ENCODE data around the gene ZNF280C.
"Not testable (repeated sequence)": the region's sequence is repeated elsewhere in the genome, so short reads cannot be mapped to it uniquely, and the experiment has no call there.

ZNF280C gene, protein sequence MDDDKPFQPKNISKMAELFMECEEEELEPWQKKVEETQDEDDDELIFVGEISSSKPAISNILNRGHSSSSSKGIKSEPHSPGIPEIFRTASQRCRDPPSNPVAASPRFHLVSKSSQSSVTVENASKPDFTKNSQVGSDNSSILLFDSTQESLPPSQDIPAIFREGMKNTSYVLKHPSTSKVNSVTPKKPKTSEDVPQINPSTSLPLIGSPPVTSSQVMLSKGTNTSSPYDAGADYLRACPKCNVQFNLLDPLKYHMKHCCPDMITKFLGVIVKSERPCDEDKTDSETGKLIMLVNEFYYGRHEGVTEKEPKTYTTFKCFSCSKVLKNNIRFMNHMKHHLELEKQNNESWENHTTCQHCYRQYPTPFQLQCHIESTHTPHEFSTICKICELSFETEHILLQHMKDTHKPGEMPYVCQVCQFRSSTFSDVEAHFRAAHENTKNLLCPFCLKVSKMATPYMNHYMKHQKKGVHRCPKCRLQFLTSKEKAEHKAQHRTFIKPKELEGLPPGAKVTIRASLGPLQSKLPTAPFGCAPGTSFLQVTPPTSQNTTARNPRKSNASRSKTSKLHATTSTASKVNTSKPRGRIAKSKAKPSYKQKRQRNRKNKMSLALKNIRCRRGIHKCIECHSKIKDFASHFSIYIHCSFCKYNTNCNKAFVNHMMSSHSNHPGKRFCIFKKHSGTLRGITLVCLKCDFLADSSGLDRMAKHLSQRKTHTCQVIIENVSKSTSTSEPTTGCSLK

DNA sequence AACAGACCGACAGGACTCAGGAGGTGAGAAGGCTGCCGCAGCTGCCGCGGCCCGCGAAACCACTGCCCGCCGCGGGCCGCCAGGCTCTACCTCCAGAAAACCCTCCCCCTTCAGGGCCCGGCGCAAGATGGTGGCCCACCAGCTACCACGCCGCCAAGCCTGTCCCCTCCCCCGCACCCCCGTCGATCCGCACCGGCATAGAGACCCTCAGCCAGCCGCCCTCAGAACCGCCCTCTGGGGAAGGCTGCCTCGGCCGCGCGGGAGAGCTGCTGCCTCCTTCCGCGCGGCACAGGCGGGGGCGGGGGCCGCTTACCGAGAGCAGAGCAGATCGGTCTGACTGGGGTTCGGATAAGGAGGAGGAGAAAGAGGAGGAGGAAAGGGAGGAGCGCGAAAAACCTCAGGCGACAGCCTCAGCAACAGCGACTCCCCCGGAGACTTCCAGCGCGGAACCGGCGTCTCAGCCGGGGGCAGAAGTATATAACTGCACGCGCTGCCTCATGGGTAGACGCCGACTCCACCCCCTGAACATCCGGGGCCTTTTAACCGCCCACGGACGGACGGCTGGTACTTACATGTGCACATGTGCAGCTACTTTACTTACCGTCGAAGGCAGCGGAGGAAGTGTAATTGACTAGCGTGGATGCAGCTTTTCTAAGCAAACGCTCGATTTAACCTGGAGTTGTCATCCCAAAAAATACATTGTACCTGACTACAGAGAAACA, at the start of gene ZNF280C:
Gene ZNF280C, minus strand, starts transcription at position 451 of the 722 bp plus-strand sequence. CDS start 8,450 bp downstream, outside the sequence.
- peak; percentile 78 for DNase-seq (ENCODE audit: low read depth)

DNA sequence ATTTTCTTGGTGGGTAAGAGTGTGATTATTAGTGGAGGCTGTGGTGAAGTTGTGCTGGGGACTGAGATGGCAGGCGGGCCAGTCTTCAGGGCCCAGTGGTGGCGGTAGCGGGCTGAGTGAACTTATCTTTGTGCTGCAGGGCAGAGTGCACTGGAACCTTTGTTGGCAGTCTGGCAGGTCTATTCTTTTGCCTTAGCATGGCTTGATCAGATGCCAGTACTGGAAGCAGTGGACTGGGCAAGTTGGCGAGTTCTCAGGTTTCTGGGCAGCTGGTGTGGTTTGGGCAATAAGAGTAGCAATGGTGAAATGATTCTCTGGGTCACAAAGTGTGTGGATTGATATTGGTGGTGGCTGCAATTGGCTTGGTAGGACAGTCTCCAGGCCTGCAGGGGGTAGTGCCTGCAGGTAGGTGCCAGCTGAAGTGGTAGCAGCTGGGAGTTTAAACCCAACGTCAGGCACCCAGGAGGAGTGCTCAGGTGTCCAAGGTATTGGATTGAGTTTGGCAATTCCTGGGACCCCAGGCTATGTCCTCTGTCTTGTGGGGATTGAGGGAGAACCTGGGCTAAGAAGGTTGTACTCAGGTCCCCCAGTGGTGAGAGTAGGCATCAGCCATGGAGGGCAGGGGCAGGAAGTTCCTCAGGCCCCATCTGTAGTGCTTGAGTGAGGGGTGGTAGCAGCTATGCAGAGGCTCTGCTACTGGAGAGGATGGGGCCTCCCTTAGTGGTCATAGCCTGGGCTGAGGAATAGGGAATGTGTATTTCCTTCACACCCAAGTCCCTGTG, 36.1 kb upstream of the ZNF280C start:
- no peak for DNase-seq (ENCODE audit: low read depth)

DNA sequence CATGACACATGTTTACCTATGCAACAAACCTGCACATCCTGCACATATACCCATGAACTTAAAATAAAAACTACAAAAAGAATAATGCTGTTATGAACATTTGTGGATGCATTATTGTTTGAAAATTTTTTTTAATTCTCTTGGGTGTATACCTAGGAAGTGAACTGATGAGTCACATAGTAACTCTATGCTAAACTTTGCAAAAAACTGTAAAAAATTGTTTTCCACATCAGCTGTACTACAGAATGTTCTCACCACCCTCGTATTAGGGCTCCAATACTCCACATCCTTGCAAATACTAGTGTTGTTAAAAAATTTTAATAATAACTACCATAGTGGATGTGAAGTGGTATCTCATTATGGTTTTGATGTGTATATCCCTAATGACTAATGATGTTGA, 33.3 kb upstream of the ZNF280C start:
- no peak for DNase-seq (ENCODE audit: low read depth)

DNA sequence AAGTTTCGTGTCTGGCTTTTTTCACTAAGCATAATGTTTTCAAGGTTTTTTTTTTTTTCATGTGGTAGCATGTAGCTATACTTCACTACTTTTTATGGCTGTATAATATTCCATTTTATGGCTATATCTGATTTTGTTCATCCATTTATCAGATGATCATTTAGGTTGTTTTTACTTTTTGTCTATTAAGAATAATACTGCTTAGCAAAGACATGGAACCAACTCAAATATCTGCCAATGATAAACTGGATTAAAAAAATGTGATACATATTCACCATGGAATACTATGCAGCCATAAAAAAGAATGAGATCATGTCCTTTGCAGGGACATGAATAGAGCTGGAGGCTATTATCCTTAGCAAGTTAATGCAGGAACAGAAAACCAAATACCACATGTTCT, 32.7 kb upstream of the ZNF280C start:
- DNase-seq (ENCODE audit: low read depth): no peak

DNA sequence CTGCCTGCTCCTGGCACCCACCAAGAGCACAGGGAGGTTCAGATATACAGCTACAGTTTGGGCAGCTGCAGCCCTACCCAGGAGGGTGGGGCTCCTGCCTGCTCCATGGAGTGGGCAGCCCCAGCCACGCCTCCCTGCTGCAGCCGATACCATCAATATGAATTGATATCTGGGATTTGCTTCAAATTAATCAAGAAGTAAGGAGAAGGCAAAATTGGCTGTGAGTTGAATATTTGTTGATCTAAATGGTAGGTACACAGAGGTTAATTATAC, 31.2 kb upstream of the ZNF280C start:
- no peak for DNase-seq (ENCODE audit: low read depth)

DNA sequence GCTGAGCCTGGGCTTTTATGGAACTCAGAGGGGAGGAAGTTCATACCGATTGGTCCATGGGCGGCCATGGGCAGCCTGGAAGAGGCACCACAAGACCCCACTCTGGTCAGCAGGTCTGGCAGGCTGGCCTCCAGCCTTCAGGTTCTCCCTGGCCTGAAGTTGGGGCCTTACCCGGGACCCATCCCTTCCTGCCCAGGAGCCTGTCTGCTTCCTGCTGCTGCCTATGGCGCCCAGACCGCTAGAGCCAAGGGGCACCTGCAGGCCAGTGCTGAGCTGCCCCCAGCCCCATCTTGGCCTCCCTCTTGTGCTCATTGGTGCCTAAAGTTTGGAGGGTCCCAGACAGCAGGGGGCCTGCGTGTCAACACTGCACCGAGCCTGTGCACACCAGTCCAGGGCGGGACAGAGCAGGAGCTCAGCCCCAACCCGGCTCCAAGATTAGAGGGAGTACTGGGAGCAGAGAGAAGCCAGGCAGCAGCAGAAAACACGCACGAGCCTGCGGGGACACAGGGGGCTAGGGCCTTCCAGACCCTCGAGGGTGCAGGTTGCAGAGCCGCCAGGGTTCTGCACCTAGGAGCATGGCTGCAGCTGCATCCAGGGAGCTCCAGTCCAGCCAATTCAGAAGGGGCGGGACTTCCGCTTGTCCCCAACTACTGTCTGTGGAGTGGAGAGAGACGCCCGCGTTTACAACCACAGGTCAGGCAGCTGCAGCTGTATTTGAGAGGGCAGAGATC, 30.7 kb upstream of the ZNF280C start:
- DNase-seq (ENCODE audit: low read depth): no peak

DNA sequence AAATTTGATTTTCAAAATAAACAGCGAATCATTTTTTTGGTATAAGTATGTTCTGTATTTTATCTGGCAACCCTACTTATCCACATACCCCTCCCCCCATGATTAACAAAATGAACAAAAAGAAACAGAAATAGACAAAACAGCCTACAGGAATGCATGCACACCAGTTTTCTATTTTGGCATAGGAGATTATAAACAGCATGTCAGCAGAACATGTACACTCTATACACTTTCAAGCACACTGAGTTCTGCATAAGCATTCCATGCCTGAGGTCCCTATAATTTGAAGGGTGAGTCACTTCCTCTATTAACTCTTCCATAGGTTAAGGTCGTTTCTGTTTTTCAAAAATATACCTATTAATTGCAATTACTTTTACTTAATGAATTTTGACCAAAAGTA, 28.0 kb upstream of the ZNF280C start:
- DNase-seq (ENCODE audit: low read depth): no peak

DNA sequence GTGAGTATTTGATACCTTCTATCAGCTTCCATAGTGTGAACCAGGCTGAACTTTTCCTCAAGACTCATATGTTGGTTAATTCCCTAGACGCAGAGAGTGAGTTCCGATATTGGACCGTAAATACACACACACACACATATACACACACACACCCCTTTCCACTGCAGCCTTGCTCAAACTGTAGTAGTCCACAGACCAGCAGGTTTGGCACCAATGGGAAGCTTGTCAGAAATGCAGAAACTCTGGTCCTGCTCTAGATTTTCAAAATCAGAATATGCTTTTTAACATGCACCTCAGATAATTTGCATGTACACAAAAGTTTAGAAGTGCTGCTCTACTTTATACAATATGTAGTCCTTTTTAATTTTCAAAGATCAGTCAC, 27.6 kb upstream of the ZNF280C start:
- no peak for DNase-seq (ENCODE audit: low read depth)

DNA sequence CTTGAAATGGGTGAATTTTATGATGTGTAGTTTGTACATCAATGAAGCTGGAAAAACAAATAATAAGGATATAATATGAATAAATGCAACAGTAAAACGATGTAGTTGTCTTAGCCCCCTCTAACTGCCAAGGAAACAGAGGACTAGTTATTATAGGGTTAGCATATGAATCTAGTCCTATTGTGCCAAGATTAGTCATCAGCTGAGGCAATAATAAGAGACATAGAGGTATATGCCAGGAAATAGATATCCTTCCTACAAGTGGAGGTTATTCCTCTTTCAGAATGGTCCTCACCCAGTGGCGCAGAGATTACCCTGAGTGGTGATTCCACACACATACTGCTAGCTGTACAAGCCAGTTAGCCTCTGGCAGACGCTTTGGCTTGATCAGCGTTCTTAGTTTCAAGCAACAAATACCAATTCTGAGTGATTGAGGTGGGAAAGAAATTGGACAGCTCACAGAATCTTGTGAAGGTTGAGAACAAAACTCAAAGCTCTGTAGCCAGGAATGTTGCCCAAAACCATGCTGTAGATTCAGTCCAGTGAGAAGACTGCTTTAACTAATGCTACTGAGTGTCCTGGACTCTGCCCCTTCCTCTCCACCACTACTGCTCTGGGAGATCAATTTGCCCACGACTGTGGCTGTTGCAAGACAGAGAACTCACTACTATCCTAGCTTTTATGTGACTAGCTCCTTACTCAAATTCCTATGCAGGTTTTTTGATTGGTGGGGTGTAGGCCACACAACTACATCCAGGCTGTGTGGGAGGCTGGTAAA, 27.0 kb upstream of the ZNF280C start:
- DNase-seq (ENCODE audit: low read depth): no peak

DNA sequence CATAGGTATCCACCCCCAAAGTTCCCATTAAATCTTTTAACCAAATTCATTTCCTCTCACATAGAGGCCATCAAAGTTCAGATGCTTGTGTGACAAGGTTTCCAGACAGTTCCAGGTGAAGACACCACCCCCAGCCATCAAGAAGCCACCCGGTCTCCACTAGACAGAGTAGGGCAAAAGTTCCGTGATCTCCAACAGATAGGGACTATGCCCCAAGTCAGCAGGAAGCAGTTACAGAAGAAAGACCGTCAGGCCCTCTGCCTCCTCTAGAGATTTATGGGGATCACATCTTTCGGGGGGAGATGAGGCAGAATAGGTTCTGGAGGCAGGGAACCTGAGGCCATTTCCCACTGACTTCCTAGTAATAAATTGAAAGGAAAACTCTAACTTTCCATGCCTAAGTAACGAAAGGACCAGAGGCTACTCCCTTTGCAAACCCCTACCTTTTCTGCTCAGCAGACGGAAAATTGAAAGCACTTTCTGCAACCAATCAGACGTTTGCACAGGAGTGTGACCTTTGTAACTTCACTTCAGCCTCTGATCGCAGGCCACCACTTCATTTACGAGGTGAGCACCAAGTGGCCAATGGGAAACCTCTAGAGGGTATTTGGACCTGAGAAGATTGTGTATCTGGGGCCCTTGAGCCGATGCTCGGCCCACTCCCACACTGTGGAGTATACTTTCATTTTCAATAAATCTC, 18.5 kb upstream of the ZNF280C start:
- DNase-seq (ENCODE audit: low read depth): no peak

DNA sequence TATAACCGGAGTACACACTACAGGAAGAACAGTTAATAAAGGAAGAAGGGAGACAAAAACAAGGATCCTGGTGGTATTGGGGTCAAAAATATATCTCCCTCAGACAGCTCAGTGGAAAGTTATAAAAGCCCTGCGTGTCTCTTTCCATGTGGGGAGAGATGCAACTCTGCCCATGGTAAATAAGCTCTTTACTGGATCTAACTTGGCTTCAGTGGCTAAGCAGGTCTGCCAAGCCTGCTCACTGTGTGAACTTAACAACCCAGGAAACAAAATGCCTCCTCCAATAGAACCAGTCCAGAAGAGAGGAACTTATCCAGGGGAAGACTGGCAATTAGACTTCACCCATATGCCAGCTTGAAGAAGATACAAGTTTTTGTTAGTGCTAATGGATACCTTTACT, 17.0 kb upstream of the ZNF280C start:
- DNase-seq (ENCODE audit: low read depth): no peak

DNA sequence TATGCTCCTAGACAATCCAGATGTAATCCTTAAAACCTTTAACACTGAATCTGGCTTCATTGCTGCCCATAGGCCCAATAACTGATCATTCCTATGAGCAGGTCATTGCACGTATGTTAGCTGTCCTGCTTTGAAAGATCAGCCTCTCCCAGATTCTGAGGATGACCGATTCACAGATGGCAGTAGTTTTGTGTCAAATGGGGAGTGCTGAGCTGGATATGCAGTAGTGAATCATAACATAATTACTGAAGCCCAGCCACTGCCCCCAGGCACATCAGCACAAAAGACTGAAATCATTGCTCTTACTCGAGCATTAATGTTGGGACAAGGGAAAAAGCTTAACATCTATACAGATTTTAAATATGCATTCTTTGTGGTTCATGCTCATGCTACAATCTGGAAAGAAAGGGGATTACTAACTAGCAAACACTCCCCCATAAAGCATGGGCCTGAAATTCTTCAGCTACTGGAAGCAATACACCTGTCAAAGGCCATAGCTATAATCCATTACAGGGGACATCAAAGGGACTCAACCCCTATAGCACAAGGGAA, 16.4 kb upstream of the ZNF280C start:
- no peak for DNase-seq (ENCODE audit: low read depth)

DNA sequence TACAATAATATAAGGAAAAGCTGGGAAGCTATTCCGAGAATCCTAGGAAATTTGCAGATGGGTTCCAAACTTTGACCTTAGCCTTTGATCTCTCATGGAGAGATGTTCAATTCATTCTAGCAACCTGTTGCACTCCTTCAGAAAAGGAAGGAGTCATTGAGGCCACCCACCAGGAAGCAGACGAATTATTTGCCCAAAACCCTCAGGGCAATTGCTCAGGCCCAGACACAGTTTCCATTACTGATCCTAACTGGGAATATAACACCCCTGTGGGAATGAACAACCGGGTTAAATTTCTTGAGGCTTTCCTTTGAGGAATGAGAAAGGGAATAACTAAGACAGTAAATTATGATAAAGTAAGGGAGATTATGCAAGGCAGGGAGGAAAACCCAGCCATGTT, 13.5 kb upstream of the ZNF280C start:
- no peak for DNase-seq (ENCODE audit: low read depth)

DNA sequence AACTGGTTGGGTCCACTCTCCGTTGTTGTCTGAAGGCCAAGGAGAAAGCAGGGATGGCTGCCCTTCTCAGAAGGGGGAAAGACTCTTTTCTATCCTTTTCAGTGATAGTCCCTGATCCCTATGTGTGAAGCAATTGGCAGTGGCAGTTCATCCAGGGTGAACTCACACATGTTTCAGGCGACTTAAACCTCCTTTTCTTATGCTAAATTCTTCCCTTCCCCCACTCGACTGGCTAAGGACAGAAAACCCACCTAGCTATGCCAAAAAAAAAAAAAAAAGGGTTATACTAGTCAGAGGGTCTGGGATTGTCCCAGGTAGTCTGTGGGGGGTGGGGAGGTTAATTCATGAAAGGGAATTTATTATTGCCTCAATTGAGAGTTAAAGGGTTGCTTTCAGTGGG, 12.2 kb upstream of the ZNF280C start:
- no peak for DNase-seq (ENCODE audit: low read depth)

DNA sequence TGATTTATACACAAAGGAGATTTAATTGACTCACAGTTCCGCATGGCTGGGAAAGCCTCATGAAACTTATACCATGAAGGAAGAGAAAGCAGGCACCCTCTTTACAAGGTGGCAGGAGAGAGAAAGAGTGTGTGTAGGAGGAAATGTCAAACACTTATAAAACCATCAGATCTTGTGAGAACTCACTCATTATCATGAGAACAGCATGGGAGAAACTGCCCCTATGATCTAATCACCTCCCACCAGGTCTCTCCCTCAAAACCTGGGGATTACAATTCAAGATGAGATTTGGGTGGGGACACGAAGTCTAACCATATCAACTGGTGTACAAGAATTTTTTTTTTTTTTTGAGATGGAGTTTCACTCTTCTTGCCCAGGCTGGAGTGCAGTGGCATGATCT, 3.6 kb upstream of the ZNF280C start:
- not testable (repeated sequence) for DNase-seq (ENCODE audit: low read depth)

DNA sequence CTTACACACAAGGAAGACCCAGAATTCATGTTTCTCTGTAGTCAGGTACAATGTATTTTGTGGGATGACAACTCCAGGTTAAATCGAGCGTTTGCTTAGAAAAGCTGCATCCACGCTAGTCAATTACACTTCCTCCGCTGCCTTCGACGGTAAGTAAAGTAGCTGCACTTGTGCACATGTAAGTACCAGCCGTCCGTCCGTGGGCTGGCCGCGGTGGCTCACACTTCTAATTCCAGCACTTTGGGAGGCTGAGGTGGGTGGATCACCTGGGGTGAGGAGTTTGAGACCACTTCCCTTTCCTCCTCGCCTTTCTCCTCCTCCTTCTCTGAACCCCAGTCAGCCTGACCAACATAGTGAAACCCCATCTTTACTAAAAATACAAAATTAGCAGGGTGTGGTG, 692 bp upstream of the ZNF280C start:
- not testable (repeated sequence) for DNase-seq (ENCODE audit: low read depth)

DNA sequence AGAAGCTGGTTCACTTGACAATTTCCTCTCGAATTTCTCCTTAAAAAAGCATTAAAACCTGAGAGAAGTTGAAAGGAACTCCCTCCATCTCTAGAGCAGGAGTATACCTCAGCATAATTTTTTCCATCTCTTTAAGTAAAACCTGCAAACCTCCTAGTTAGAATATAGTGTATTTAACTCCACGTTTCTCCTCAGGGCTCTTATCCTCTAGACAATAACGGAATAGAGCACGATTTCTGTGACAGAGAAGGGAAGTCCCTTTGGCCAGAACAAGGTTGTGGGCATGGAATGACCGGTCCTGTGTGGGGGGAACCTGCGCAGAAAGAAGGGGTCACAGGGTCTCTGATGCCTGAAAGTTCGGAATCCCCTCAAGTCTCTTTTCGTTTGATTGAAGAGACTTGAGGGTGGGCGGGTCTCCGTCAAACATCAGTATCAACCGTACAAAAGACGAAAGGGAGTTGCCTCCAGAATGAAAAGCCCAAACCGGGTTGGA, 697 bp downstream of the ZNF280C start:
- DNase-seq (ENCODE audit: low read depth): no peak

DNA sequence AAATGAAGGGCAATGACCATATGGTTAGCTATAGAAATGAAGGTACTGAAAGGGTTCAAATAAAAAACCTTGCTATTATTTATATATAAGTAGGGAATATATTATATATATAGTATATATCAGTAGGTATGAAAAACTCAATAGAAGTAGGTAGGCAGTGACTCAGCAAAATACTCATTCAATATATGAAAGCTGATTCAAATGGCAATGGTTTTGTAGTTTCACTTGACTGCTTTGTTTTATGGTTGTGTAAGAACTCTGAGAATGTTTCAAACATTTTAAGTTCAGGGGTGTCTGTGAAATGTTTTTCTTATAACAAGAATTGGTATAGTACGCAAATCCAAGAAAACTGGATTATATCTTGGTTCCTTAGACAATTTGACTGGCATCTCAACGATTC, 4.1 kb downstream of the ZNF280C start:
- no peak for DNase-seq (ENCODE audit: low read depth)

DNA sequence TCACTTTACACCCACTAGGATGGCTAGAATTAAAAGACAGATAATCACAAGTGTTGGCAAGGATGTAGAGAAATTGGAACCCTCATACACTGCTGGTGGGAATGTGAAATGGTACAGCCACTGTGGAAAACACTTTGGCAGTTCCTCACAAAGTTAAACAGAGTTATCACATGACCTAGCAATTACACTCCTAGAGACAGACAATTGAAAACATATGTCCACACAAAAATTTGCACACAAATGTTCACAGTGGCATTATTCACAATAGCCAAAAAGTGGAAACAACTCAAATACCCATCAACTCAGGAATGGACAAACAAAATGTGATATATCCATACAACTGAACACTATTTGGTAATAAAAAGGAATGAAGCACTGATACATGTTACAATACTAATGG, 5.7 kb downstream of the ZNF280C start:
- DNase-seq (ENCODE audit: low read depth): no peak

DNA sequence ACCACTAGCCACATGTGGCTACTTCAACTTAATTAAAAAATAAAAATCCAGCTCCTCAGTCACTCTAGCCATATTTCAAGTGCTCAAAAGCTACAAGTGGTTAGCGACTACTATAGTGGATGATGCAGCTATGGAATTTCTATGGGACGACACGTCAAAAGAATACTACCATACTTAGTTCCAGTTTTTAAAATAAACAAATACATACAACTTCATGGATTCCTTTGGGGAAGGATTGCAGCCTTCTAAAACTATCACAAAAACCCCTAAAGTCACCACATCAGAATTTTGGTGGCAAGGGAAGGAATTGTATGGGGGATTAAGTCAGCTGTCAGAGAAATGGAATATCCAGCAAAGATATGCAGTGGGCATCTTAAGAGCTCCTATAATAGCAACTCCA, 6.5 kb downstream of the ZNF280C start:
- no peak for DNase-seq (ENCODE audit: low read depth)

Data from activated T-helper 1 cell treated with Interleukin-2 at 50 U/mL for 16 hours (primary cell).